Breast epithelium (tissue), 4 donors: ENCODE measurements around the gene NME7. TPM values are rescaled to one million over a fixed set of nuclear protein-coding genes. Genes with fewer than 3 reads are reported as not detected.

Source experiments
- DNase-seq, 2 donors: peaks; one replicate each; pipeline ENCODE4 v3.0.0-alpha.2; 2019; ENCODE audit warnings: low spot score in 2 of 2
- H3K27ac ChIP-seq, 2 donors: fragments of 200-600 bp; sonication (generic) in 1 of 2; one replicate each; pipeline ENCODE4 v1.5.1; 2016 to 2019; ENCODE audit warnings: mild to moderate bottlenecking in 1 of 2
- H3K27me3 ChIP-seq, 2 donors: fragments of 200-600 bp; sonication (generic) in 1 of 2; one replicate each; pipeline versions ENCODE4 v1.5.1 to v1.6.0; 2017 to 2019; ENCODE audit warnings: control low read depth in 1 of 2, mild to moderate bottlenecking in 1 of 2
- H3K36me3 ChIP-seq: fragments of 200-600 bp; one replicate; pipeline ENCODE4 v1.5.1; 2019
- H3K4me1 ChIP-seq, 2 donors: fragments of 200-600 bp; sonication (generic); one replicate each; pipeline ENCODE4 v1.5.1; 2016 to 2019; ENCODE audit warnings: control low read depth in 1 of 2
- H3K4me3 ChIP-seq, 3 donors: fragments of 200-600 bp; sonication (generic); 1 replicate in 2 of 3; 2 replicates in 1 of 3; pipeline ENCODE4 v1.5.1; 2016 to 2019; ENCODE audit warnings: mild to moderate bottlenecking in 3 of 3, moderate library complexity in 2 of 3
- H3K9me3 ChIP-seq, 2 donors: fragments of 200-600 bp; sonication (generic) in 1 of 2; one replicate each; pipeline ENCODE4 v1.5.1; 2016 to 2019; ENCODE audit warnings: control low read depth in 1 of 2
- CTCF ChIP-seq, 3 donors: fragments of 450-650 bp; IDR thresholded peaks; one replicate each; pipeline ENCODE4 v1.5.1; 2016 to 2017; ENCODE audit warnings: antibody characterized with exemption in 3 of 3, mild to moderate bottlenecking in 3 of 3, moderate library complexity in 3 of 3
- POLR2A ChIP-seq: fragments of 450-650 bp; IDR thresholded peaks from one replicate; pipeline ENCODE4 v1.6.1; 2016; ENCODE audit warnings: antibody characterized with exemption, mild to moderate bottlenecking, moderate library complexity
- POLR2AphosphoS5 ChIP-seq, 3 donors: sonication (generic); formaldehyde crosslinking; IDR thresholded peaks; one replicate each; pipeline ENCODE4 v1.6.1; 2017; ENCODE audit warnings: antibody characterized with exemption in 3 of 3
- intact Hi-C: fragments of 100-400 bp; cut with DNase I; formaldehyde crosslinking; loops from one replicate; pipeline ENCODE4 v1.15.1; 2023; ENCODE audit warnings: low total_unique reads
- total RNA-seq, 3 donors: library from RNA; depleted of rRNA; stranded (reverse); fragments of >200 nt; gene quantifications; one replicate each; pipeline ENCODE4 v1.1.0, GENCODE V29; 2016

The NME7 gene
- total RNA-seq, 3 donors from 2014 or later, result 13.0 to 22.8 (median 16.7) TPM

- peak overlapping the region; percentile 86 to 88 for H3K27ac ChIP-seq
- TF ChIP-seq CTCF (IDR thresholded peaks at IDR 0.05) (no peak), POLR2A (no peak), POLR2AphosphoS5 (IDR thresholded peaks at IDR 0.05) (no peak)
- peak overlapping the region; percentile 61 to 71 (median 70) for H3K4me3 ChIP-seq
- DNase-seq, result no peak
- no peaks in the 10 kb centered on the region for H3K27me3 ChIP-seq
- H3K36me3 ChIP-seq, result no peaks in the 10 kb centered on the region
- intact Hi-C loops, result loop anchor here (10.0 kb wide), 1 partner anchor 1038 kb away; no protein-coding TSS in a partner anchor
- peaks cover 0 to 9% of the 10 kb centered on the region in 2 donors for H3K4me1 ChIP-seq
- H3K9me3 ChIP-seq, result no peaks in the 10 kb centered on the region
Observed at GRCh38 chr1:169367096-169367685, 406 bp downstream of the NME7 start.

- H3K27ac ChIP-seq, result no peak overlapping the region
- no peaks in the 10 kb centered on the region for H3K9me3 ChIP-seq
- H3K4me3 ChIP-seq, result no peak overlapping the region
- intact Hi-C loops, result loop anchor here (10.0 kb wide), 1 partner anchor 1040 kb away; no protein-coding TSS in a partner anchor
- H3K4me1 ChIP-seq, result peaks cover 0 to 9% of the 10 kb centered on the region in 2 donors
- no peaks in the 10 kb centered on the region for H3K27me3 ChIP-seq
- no peak for TF ChIP-seq POLR2A
- TF ChIP-seq CTCF (IDR thresholded peaks at IDR 0.05), result no peak
- TF ChIP-seq POLR2AphosphoS5 (IDR thresholded peaks at IDR 0.05), result no peak
- no peak for DNase-seq
- H3K36me3 ChIP-seq, result no peaks in the 10 kb centered on the region
Observed at GRCh38 chr1:169364948-169365347, 2.6 kb downstream of the NME7 start.

GRCh38 chr1:169363046-169363730 is 4.4 kb downstream of the NME7 start:
- H3K27ac ChIP-seq, result no peak overlapping the region
- no peaks in the 10 kb centered on the region for H3K27me3 ChIP-seq
- DNase-seq, result no peak
- intact Hi-C loops, result loop anchor here (10.0 kb wide), 1 partner anchor 1042 kb away; no protein-coding TSS in a partner anchor
- no peaks in the 10 kb centered on the region for H3K9me3 ChIP-seq
- no peak overlapping the region for H3K4me3 ChIP-seq
- H3K4me1 ChIP-seq, result no peaks in the 10 kb centered on the region
- no peak for TF ChIP-seq CTCF (IDR thresholded peaks at IDR 0.05)
- no peak for TF ChIP-seq POLR2AphosphoS5 (IDR thresholded peaks at IDR 0.05)
- TF ChIP-seq POLR2A, result no peak
- H3K36me3 ChIP-seq, result no peaks in the 10 kb centered on the region

GRCh38 chr1:169361281-169361680 is 6.3 kb downstream of the NME7 start:
- intact Hi-C loops, result loop anchor here (10.0 kb wide), 1 partner anchor 1044 kb away; no protein-coding TSS in a partner anchor
- Histone ChIP-seq H3K4me3 (no peak overlapping the region), H3K27me3 (no peaks in the 10 kb centered on the region)

More at GRCh38 chr1:169361281-169361680, 6.3 kb downstream of the NME7 start:
- H3K36me3 ChIP-seq, result no peaks in the 10 kb centered on the region
- no peaks in the 10 kb centered on the region for H3K4me1 ChIP-seq
- DNase-seq, result no peak
- TF ChIP-seq POLR2AphosphoS5 (IDR thresholded peaks at IDR 0.05) (no peak), CTCF (IDR thresholded peaks at IDR 0.05) (no peak), POLR2A (no peak)
- no peaks in the 10 kb centered on the region for H3K9me3 ChIP-seq
- H3K27ac ChIP-seq, result no peak overlapping the region
